ENCODE results near the gene RNF215.

The RNF215 gene

GRCh38 chr22:30386960-30387827, at the start of gene RNF215:
Gene RNF215, minus strand, starts transcription at chr22:30387411. Its CDS starts 98 bp downstream, at chr22:30387313.
- peak; percentile 82 for DNase-seq

DNA sequence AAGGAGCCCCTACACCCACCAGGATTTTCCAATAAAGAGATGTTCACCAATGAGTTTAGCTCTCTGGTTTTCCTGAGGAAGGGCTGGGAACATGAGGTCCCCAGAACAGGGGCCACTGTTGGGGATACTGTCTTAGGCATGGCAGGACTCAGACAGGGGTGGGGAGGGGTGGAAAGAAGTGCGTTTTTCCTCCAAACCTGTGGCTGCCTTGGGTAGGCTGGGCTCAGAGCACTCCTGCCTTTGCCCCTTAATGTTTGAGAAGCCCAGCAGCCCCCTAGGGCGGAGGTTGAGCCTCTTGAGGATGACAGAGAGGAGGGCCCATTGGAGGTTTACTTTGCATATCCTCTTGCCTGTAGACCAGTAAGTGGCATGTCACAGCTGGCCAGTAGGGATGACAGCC, 49.0 kb upstream of the RNF215 start:
- no peak for DNase-seq

- DNase-seq: peak; percentile 91
Measured at GRCh38 chr22:30435674-30436126, 48.5 kb upstream of the RNF215 start.

- DNase-seq: no peak
Measured at GRCh38 chr22:30434843-30435242, 47.6 kb upstream of the RNF215 start.

GRCh38 chr22:30433773-30434172, 46.6 kb upstream of the RNF215 start:
- no peak for DNase-seq

DNA sequence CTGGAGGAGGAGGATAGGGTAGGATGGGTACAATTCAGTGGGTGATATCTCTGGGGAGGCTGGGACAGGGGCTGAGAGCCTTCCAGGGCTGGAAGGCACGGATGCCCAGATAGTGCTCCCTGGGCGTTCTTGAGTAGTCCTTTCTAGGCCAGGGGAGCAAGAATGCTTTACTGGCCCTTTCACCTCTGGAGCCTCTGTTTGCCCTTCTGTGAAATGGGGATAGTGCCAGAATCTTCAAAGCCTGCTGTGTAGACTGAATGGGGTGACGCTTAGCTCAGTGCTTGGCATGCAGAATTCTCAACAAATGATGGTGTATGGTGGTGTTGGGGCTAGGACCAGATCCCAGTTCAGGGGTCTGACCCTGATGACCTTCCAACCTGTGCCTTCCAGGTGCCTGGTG, 46.0 kb upstream of the RNF215 start:
- DNase-seq: no peak

DNA sequence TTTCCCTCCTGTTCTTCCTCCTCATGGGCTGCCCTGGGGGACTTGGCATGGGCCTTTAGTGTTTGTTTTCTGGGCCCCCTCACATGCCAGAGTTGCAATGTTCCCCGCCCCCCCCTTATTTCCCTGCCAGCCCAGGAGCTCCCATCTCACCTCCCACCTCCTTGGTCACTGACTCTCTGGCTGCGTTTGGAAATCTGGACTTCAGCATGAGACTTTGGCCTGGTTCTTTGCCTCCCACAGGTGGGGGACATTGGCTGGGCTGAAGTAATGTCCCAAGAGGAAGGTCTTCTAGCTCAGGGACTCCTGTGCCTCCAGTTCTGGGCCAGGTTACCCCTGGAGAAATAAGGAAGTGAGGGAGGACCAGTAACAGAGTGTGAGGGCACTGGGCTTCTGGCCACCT, 45.3 kb upstream of the RNF215 start:
- no peak for DNase-seq

DNA sequence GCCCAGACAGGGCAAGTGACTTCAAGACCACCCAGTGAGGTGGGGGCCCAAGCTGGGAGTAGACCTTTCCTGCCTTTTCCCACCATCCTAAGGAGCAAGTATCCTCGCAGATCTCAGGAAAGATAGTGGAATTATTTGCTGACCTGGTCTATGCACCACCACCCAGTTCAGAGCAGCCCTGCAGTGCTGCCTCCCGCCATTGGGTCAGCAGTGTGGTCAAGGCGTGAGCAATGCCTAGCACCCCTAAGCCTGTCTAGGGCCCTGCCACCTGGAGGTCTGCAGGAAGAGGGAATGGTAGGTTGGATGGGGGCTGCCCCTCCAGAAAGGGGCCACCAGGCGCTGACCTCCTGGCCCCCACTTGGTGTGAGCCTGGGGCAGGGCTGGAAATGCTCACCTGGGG, 44.9 kb upstream of the RNF215 start:
- no peak for DNase-seq

DNA sequence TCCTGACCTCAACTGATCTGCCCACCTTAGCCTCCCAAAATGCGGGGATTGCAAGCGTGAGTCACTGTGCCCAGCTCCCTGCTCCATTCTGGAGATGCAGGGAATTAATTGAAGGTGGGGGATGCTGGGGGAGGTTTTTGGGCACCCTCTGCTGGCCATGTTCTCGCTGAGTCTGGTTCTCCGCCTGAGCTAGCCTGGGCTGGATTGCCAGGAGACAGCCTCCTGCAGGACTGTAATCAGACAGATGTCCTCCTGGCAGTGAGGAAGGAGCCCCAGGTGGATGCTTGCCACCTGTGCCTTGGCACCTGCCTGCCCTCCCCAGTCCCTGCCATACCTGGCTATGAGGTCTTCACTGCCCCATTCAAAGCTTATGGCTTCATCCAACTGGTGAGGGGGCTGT, 43.7 kb upstream of the RNF215 start:
- no peak for DNase-seq

DNA sequence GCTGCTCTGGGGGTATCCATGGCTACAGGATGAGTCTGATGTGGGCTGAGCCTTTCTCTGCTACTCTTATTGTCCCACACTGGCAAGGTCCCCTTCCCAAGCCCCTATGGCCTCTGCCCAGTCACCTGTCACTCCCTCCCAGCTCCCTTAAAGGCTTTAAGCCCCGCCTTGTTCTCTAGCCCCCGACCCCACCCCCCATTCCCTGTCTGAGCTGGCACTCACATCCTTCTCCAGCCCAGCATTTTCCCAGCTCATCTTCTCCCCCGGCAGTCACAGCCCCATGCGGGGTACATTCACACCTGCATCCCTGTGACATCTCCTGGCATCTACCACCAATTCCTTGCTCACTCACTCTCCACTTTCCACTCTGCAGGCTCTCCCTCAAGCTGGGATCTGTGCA, 42.7 kb upstream of the RNF215 start:
- DNase-seq: no peak

DNA sequence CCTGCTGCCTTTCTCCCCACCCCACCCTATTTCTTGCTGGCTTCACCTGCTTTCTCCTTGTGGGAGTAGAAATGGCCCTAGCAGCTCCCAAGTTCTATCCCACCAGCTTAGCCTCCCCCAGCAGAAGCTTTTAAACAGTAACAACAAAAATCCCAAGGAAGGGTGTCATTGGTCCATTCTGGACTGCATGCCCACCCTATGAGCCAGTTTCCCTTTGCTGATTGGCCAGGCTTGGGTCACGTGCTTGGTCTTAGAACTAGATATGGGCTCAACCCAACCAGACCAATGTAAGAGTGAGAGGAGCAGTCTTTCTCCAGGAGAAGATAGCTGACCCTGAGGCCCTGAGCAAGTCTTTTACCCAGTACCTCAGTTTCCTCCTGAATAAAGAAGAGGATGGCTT, 40.7 kb upstream of the RNF215 start:
- DNase-seq: no peak

DNA sequence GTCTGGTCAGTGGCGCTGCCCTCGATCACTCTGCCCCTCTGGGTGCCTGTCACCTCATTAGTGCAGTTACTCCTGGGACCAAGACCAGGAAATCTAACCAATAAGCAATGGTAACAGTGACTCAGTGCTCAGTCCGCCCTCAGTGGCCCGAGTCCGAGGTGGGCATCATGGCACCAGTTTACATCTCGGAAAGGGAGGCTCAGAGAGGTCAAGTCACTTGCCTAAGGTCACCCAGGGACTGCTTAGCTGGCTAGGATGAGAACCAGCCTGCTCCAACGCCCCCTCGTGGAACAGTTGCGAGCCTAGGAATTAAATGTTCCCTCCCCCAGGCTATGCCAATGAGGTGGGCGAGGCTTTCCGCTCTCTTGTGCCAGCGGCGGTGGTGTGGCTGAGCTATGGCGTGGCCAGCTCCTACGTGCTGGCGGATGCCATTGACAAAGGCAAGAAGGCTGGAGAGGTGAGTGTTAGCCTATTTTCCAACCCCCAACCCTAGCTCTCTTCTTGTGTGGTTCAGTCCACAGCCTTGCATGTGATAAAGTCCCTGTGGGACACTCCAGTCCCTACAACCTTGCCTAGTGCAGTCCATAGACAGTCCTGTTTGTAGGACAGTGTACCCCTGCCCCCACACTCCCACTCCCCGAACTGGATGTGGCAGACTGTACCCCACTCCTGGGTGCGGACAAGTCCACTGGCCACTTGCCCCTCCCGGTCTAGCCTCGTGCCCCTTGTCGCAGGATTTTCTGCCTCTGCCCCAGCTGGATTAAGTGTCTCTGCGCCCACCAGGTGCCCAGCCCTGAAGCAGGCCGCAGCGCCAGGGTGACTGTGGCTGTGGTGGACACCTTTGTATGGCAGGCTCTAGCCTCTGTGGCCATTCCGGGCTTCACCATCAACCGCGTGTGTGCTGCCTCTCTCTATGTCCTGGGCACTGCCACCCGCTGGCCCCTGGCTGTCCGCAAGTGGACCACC, 39.5 kb upstream of the RNF215 start:
- DNase-seq: peak; percentile 90

- DNase-seq: peak; percentile 59
Measured at GRCh38 chr22:30425616-30426387, 38.6 kb upstream of the RNF215 start, which contains the start of gene MTFP1. Gene MTFP1, plus strand, starts transcription at chr22:30425768. Its CDS starts 112 bp downstream, at chr22:30425880.

DNA sequence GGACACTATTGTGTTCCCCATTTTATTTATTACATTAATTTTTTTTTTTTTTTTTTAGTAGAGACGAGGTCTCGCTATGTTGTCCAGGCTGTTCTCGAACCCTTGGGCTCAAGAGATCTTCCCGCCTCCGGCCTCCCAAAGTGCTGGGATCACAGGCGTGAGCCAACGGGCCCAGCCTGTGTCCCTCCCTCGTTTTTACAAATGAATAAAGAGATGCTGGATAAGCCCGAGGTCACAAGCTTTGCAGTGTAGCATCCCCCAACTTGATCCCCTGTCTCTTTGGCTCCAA, 38.1 kb upstream of the RNF215 start:
- no peak for DNase-seq

- no peak for DNase-seq
Measured at GRCh38 chr22:30424534-30425326, 37.5 kb upstream of the RNF215 start.

GRCh38 chr22:30423959-30424533, 36.8 kb upstream of the RNF215 start:
- DNase-seq: peak; percentile 99

GRCh38 chr22:30423301-30423958, 36.2 kb upstream of the RNF215 start:
- DNase-seq: no peak

- DNase-seq: no peak
Measured at GRCh38 chr22:30422481-30423300, 35.5 kb upstream of the RNF215 start.

DNA sequence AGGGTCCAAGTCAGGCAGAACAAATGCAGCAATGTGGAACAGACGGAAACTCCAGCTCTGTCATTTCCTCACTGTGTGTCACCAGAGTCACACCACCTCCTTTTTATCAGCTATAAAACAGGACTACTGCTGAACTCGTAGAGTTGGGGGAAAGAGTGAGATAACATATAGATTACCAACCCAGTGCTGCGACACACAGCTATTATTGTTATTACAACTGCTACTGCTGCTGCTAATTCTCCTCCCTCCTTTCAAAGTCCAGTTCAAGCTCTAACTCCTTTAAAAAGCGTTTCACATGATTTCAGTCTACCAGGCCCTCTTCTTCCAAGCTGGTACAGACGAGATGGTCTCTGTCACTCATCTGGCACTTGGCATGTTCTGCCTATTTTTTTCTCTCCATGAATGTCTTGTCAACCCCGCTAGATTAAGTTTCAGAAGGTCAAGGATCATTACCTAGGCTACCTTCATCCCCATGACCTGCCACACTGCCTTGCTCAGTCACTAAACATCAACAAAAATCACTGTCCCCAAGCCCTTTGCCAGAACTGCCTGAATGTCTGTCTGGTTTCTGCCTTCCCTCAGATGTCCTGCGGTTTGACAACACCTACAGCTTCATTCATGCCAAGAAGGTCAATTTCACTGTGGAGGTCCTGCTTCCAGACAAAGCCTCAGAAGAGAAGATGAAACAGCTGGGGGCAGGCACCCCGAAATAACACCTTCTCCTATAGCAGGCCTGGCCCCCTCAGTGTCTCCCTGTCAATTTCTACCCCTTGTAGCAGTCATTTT, 34.7 kb upstream of the RNF215 start:
- no peak for DNase-seq

All from CD4-positive, alpha-beta T cell treated with Interleukin-12 subunit alpha and Interleukin-12 subunit beta, for 1 hour (primary cell).